NCI-H1930 (cell line): ENCODE data around the gene SUMO2.
A peak's percentile ranks its signal among the peaks of the same experiment; 100 is the strongest.
"Not testable (repeated sequence)": the region's sequence is repeated elsewhere in the genome, so short reads cannot be mapped to it uniquely, and the experiment has no call there.

Experiments
- DNase-seq, 2 experiments: peaks; one replicate each; lab custom pipeline; 2025; lab: John Stamatoyannopoulos, UW

Gene SUMO2

DNA sequence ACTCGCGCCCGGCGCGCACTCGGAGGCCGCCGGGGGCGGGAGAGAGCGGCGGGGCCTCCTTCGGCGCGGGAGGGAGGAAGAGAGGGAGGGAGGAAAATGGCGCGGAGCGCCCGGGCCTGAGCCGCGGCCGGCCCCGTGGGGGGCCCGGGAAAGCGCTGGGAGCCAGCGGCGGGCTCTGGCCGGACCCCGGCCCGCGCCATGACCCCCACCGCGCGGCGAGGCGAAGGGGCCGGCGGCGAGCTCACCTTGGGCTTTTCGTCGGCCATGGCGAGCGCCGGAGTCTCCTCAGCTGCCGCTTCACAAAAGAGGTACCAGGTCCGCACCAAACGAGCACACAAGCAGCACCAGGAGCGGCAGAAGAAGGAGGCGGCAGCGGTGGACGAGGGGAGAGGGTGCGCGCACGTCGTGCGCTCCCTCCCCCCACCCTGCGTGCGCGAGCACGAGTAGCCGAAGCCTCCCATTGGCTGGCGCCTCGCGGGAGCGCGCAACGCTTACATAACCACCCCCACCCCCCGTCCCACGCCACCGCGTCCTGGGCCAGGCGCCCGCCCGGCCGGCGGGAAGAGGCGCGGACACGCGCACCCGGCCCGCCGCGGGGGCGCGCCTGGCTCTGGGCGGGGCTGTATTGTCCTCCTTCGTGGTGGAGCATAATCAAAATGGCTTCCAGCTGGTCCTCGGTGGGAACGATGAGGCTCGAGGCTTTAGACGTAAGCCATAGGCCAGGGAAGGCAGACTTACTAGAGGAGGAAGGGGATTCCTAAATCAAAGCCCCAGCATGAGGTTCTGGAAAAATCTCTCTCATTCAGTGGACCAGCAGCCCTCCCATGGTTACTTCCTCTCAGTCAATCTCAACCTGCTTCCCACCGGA lies at the start of gene SUMO2:
SUMO2 (minus strand) TSS at position 391 of the 868 bp plus-strand sequence; CDS start at position 266, 125 bp downstream.
- peak; percentile 93 to 98 for DNase-seq

DNA sequence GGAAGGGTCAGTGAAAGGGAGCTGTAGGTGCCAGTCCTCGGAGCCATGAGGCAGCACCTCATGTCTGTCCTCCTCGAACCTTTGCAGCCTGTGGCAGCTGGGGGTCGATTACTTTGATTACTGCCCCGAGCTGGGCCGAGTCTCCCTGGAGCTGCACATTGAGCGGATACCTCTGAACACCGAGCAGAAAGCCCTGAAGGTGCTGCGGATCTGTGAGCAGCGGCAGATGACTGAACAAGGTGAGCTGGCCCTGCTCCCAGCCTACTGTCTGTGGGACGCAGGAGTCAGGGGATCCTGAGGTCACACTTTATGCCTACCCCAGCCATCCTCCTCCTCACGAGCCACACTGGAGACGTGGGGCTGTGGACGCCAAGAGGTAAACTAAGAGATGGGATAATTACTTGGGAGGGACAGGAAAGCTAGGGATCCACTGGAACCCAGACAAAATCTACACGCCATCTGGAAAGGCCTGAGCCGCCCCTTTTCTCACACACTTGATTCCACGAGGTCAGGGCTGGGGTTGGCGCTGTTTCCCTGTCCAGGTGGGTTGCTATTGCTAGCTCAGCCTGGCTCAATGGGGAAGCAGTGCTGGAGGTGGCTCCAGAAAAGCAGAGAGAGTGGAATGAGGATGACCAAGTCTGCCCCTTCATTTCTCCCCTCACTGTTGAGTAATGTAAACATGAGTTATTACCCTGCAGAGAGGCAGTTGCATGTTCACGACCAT lies 49.1 kb upstream of the SUMO2 start:
- DNase-seq: no peak

DNA sequence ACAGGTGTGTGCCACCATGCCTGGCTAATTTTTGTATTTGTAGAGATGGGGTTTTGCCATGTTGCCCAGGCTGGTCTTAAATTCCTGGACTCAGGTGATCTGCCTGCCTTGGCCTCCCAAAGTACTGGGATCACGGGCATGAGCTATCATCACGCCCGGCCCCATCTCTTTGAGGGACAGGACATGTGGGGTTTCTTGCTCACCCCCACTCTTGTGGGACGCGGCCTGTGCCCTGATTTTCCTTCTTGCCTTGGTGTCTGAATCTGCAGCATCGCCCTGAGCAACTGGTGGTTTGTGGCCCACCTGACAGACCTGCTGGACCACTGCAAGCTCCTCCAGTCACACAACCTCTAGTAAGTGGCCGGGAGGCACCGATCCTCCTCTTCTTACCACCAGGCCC lies 48.3 kb upstream of the SUMO2 start:
- DNase-seq: no peak

DNA sequence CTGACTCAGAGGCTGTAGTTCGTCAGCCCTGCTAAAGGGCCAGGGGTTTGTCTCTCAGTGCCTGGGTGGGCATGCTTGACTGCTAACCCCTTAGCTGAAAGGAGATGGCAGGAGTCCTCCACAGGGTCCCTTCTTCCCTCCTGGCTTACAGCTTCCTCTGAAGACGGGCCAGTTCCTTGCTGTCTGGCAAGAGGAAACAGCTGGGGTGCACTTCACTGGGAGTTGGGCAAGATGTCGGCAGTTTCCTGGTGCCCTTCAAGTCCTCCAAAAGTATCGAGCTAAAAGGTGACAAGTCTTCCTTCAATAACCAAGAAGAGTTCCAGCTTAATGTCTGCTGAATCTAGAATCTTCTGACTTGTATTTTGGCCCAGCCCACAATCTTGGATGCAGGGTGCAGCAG lies 46.1 kb upstream of the SUMO2 start:
- no peak for DNase-seq

DNA sequence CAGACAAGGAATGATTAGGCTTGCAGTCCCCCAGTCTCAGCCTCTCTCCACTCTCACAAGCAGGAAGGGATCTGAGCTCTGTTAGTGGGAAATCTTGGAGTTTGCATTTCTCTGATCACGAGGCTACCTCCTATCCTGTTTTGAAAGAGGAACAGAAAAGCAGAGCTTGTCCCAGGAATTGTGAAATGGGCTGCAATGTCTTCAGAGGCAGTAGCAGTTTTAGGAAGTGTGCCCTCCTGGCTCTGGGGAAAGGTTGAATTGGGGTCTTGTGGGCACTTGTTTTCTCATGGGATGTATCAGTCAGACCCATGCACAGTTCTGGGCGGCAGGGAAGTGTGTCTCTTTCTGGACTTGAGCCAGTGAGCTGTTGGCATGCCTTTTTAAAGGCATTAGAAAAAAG lies 45.5 kb upstream of the SUMO2 start:
- no peak for DNase-seq

DNA sequence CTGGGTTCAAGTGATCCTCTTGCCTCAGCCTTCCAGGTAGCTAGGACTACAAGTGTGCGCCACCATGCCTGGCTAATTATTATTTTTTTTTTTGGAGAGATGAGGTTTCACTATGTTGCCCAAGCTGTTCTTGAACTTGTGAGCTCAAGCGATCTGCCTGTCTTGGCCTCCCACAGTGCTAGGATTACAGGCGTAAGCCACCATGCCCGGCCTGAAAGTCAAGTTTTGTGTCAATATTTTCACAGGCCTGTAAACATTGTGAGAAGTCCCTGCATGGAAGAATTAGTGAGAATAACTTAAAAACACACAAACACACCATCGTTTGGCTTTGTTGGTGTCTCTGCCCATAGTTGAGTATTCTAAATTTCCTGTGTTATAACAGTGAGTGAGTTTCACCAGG lies 45.0 kb upstream of the SUMO2 start:
- no peak for DNase-seq

DNA sequence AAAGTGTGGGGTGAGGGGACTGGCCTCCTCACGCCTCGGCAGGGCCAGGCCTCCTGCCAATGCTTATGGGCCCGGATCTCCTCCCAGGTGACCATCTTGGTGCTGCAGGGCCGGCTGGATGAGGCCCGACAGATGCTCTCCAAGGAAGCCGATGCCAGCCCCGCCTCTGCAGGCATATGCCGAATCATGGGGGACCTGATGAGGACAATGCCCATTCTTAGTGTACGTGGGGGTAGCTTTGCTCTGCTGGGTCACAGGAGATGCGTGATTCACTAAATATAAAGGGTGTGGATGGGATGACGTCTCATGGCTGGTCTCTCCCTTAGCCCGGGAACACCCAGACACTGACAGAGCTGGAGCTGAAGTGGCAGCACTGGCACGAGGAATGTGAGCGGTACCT lies 42.3 kb upstream of the SUMO2 start:
- DNase-seq: no peak

DNA sequence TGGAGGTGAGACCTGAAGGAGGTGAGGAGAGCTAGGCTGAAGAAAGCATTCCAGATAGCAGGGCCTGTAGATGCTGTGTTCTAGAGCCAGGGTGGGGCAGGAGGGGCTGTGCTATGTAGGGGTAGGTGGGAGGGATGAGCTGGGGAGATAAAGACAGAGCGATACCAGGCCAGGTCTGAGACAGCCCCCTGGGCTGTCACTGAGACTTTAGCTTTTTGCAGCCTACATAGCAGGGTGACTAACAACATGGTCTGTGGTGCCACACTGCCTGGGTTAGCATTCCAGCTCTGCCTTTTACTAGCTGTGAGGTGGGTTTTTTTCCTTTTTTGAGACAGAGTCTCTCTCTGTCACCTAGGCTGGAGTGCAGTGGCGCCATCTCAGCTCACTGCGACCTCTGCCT lies 37.1 kb upstream of the SUMO2 start:
- DNase-seq: no peak

DNA sequence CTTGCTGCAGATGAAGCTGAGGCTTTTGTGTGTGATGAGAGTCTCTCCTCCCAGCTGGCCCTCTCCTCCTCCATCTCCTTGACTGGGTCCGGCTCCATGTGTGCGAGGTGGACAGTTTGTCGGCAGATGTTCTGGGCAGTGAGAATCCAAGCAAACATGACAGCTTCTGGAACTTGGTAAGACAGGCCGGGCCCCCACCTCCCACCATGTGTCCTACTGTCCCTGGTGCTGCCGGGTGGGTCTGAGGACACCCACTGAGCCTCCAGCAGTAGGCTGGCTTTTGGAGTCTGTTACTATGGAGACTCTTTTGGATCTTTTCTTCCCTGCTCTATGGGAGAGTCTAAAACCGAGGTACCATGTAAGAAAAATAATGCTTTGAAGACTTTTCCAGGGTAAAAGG lies 35.4 kb upstream of the SUMO2 start:
- no peak for DNase-seq

DNA sequence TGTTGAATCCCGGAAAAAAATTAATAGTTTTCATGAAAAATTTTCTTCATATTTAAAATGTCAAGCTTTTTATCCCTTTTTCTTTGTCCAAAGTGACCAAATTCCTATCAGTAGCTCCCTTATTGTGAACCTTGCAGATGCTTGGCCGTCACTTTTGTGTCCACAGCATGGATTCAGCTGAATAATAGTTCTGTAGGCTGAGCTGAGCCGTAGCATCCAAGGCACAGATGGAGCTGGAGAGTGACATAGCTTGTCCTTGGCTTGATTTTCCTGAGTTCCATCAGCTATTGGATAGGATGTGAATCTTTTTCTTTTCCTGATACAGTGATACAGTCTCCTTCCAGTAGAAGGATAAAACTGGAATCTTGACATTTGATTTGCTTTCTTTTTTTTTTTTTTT lies 26.3 kb upstream of the SUMO2 start:
- DNase-seq: no peak

DNA sequence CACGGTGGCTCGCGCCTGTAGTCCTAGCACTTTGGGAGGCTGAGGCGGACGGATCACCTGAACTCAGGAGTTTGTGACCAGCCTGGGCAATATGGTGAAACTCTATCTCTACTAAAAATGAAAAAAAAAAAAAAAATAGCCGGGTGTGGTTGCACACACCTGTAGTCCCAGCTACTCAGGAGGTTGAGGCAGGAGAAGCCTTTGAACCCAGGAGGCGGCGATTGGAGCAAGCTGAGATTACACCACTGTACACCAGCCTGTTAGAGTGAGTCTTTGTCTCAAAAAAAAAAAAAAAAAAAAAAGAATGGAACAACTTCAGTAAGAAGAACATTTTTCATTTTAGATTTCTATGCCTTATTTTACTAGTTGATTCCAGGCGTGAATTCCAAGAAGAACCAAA lies 25.4 kb upstream of the SUMO2 start:
- no peak for DNase-seq

DNA sequence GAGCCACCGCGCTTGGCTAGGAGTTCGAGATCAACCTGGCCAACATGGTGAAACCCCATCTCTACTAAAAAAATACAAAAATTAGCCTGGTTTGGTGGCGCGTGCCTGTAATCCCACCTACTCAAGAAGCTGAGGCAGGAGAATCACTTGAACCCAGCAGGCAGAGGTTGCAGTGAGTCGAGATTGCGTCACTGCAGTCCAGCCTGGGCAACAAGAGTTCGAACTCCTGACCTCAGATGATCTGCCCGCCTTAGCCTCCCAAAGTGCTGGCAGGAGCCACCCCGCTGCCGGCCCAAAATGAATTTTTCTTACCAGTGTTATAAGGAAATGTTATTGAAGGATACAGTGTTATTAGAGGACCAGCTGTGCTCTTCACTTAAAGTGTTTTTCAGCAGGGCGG lies 25.0 kb upstream of the SUMO2 start:
- DNase-seq: no peak

DNA sequence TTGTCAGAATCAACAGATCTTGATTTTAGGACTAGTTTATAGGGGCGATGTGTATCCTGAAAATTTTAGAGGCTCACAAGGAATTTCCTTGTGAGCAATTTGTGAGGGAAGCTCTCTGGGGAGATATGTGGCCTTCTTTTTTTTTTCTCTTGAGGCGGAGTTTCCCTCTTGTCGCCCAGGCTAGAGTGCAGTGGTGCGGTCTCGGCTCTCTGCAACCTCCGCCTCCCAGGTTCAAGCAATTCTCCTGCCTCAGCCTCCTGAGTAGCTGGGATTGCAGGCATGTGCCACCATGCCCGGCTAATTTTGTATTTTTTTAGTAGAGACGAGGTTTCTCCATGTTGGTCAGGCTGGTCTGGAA lies 24.3 kb upstream of the SUMO2 start:
- DNase-seq: not testable (repeated sequence)

DNA sequence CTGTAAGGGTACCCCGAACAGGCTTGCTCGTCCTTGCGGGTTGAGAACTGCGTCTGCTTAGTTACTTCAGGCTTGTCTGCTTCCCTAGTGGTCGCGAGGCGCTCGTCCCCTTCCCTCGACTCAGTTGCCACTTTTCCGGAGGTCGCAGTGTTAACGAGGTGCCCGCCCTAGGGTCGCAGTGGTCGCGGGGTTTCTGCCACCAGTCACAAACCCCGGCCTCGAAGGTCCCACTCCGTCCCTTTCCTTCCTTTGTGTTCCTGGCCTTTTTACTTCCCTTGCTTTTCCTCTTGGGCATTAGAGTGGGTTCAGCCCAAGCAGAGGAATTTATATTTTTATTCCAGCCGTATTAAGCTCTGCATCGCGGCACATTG lies 23.0 kb upstream of the SUMO2 start:
- DNase-seq: no peak

DNA sequence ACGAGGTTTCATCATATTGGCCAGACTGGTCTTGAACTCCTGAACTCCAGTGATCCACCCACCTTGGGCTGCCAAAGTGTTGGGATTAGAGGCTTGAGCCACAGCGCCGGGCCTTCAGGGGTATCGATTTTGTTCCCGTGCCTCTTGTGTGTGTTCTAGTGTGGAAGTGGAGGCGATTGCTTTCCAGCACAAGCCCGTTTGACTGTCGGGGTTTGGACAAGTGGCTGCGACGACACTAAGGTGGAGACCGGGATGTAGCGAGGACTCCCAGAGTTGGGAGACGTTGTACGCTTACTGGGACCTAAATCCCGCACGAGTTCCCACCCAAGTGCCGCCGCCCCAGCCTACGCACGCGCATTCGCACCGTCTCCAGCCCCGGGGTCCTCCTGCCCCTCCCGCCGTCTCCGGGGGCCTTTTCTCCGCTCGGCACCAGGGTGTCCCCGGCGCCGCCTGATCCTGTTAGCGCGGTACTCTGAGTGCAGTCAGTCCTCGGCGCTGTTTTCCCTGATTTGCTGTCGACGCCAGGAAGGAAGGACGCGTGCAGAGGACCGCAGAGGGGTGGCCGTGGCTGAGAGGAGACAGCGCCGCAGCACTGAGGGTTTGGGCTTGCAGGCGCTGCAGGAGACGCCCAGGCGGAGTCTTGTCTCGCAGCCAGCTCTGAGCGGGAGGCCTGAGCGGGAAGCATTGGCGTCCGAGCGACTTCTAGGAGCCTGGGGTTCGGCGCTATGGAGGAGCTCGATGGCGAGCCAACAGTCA lies 22.5 kb upstream of the SUMO2 start, which contains the start of gene NUP85:
NUP85 (plus strand) TSS at position 643 of the 756 bp plus-strand sequence; CDS start at position 726, 83 bp downstream.
- peak; percentile 95 to 97 for DNase-seq

DNA sequence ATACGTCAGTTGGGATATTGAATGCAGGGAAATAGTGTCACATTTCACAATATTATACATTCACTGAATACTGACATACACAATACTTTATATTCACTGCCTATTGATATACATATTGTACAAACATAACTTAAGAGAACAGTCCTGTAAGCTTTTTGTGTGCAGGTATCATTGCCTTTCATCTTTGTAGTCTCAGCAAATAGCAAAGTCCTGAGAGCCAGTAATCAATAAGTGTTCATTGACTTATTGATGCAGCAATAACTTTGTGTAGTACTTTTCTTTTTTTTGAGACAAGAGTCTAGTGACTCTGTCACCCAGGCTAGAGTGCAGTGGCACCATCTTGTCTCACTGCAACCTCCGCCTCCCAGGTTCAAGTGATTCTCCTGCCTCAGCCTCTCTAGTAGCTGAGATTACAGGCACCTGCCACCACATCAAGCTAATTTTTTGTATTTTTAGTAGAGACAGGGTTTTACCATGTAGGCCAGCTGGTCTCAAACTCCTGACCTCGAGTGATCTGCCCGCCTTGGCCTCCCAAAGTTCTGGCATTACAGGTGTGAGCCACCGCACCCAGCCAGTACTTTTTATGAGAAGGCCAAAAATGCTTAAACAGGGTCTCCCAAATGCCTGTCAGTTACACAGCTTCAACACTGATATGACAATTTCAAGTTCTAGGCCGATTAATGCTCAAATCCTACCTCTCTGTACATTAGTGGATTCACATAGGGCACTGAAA lies 17.3 kb upstream of the SUMO2 start:
- no peak for DNase-seq

DNA sequence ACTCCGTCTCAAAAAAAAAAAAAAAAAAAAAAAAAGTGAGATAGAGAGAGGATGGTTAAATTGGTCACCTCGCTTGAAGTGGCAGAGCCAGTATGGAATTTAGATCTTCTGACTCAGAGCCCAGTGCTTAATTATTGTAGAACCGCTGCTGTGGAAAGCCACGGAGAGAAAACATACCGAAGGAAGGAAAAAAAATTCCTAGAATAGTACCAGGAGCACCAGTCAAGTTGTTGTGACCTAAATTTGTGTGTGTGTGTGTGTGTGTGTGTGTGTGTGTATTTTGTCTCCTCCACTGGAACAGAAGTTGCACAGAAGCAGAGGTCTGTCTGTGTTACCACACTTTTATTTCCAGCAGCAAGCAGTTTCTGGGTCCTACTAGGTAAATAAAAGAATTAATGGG lies 12.1 kb upstream of the SUMO2 start:
- DNase-seq: no peak

DNA sequence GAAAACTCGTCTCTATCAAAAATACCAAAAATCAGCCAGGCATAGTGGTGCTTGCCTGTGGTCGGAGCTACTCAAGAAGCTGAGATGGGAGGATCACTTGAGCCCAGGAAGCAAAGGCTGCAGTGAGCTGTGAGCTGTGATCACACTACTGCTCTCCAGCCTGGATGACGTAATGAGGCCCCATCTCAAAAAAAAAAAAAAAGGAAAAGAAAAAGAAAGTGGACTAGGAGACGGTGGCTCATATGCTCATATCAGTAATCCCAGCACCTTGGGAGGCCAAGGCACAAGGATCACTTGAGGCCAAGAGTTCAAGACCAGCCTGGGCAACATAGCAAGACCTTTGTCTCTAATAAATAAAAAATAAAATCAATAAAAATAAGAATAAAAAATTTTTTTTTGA lies 8.8 kb upstream of the SUMO2 start:
- DNase-seq: no peak

DNA sequence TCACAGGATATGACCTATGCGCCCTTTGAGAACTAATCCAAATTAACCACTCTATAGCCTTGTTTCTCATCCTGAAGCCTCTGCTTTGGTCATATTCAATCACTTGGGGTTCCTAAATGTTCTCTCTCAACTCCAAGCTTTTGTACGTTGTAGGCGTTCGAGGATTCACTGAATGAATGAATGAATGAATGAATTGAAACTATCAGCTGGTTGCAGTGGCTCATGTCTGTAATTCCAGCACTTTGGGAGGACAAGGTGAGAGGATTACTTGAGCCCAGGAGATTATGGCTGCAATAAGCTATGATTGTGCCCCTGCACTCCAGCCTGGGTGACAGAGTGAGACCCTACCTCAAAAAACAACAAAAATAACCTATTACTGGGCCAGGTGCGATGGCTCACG lies 5.9 kb upstream of the SUMO2 start:
- no peak for DNase-seq

DNA sequence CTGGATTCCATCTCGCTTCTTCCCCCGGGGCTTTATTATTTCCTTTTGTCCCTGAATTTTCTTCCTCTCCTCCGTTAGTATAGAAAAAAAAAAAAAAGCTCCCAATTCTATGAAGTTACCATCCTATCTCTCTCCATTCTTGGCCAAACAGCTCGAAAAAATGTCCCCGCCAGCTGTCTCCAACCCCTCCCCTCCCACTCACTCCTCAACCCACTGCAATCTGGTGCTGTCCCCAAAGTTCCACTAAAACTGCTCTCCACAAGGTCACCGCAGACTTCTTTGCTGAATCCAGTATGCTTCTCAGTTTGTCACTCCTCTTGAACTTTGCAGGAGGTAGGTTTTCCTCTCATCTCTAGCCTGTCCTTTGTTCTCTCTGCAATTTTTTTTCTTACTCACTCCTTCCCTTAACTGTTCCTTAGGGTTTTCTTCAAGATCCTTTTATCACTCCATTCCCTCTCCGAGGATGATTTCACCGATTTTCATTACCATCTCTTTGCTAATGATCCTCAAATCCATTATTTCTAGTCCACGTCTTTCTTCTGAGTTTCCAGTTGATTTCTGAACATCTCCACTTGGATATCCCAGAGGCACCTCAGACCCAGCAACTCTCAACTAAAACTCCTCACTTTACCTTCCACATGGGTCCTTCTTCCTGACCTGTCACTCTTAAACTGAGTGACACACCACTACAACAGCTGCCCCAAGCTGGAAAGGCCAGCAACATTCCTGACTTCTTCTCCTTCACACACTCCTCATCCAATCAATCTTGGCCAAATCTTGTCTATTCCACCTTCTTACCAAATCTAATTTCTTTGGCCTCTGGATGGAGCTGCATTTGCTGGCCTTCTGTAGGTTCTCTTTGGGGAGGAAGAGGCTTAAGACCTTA lies 1.5 kb upstream of the SUMO2 start:
- DNase-seq: no peak

DNA sequence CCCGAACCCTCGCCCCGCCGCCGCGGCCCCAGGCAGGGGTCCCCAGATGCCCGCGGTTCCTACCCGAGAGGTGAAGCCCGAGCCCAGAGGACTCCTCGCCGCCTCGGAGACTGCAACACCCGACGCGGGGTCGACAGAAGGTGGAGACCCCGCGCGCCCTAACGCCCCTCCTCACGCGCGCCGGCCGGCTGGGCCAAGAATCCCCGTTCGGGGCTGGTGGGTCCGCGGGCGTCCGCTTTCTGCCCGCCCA lies 515 bp downstream of the SUMO2 start:
- DNase-seq: no peak
